ENCODE measurements around the gene MAT2A. TPM values are rescaled to one million over a fixed set of nuclear protein-coding genes. Genes with fewer than 3 reads are reported as not detected.

Gene MAT2A
- total RNA-seq, 2 donors from 2014 or later, result 103 to 134 TPM

- 86% methylated on average over 10 of the region's 10 CpGs for WGBS
- H3K9me3 ChIP-seq, result no peaks in the 10 kb centered on the region
- no peaks in the 10 kb centered on the region for H3K27me3 ChIP-seq (replicated peaks; ENCODE audit: insufficient read depth)
- TF ChIP-seq POLR2A (IDR thresholded peaks at IDR 0.05), result no peak
- TF ChIP-seq CTCF (IDR thresholded peaks at IDR 0.05), result no peak
- TF ChIP-seq POLR2AphosphoS5 (IDR thresholded peaks at IDR 0.05), result no peak
- H3K4me3 ChIP-seq, result no peak overlapping the region
- intact Hi-C loops (cut with DNase I), result no loop called here
- H3K4me1 ChIP-seq (replicated peaks), result no peaks in the 10 kb centered on the region
- DNase-seq (ENCODE audit: low spot score), result no peak
- H3K36me3 ChIP-seq, result peaks cover 0 to 17% of the 10 kb centered on the region in 2 donors
- H3K27ac ChIP-seq, result peak overlapping the region; percentile 18 to 26
Observed at GRCh38 chr2:85550486-85550885, 11.5 kb downstream of the MAT2A start.

- Histone ChIP-seq H3K9me3 (no peaks in the 10 kb centered on the region), H3K4me1 (replicated peaks) (no peaks in the 10 kb centered on the region), H3K36me3 (peaks cover 0 to 17% of the 10 kb centered on the region in 2 donors), H3K27me3 (replicated peaks; ENCODE audit: insufficient read depth) (no peaks in the 10 kb centered on the region), H3K27ac (peak overlapping the region in 1 of 2 donors; percentile 4), H3K4me3 (no peak overlapping the region)
- 65% methylated on average over 9 of the region's 9 CpGs for WGBS
- intact Hi-C loops (cut with DNase I), result loop anchor here (2.0 kb wide), 1 partner anchor 131 kb away; no protein-coding TSS in a partner anchor
- DNase-seq (ENCODE audit: low spot score), result peak; percentile 88
- peak; percentile 82 for TF ChIP-seq POLR2AphosphoS5 (IDR thresholded peaks at IDR 0.05)
- peak; percentile 80 to 96 (median 95) for TF ChIP-seq CTCF (IDR thresholded peaks at IDR 0.05)
- no peak for TF ChIP-seq POLR2A (IDR thresholded peaks at IDR 0.05)
Observed at GRCh38 chr2:85551698-85552678, 13.0 kb downstream of the MAT2A start.

- H3K27me3 ChIP-seq (replicated peaks; ENCODE audit: insufficient read depth), result no peaks in the 10 kb centered on the region
- intact Hi-C loops (cut with DNase I), result loop anchor here (2.0 kb wide), 1 partner anchor 132 kb away; no protein-coding TSS in a partner anchor
- no peak overlapping the region for H3K4me3 ChIP-seq
- H3K36me3 ChIP-seq, result peaks cover 0 to 17% of the 10 kb centered on the region in 2 donors
- TF ChIP-seq POLR2A (IDR thresholded peaks at IDR 0.05) (no peak), CTCF (IDR thresholded peaks at IDR 0.05) (no peak), POLR2AphosphoS5 (IDR thresholded peaks at IDR 0.05) (no peak)
- H3K9me3 ChIP-seq, result no peaks in the 10 kb centered on the region
- no peaks in the 10 kb centered on the region for H3K4me1 ChIP-seq (replicated peaks)
- no peak overlapping the region for H3K27ac ChIP-seq
- no peak for DNase-seq (ENCODE audit: low spot score)
- WGBS, result 81% methylated on average over 6 of the region's 6 CpGs
Observed at GRCh38 chr2:85553184-85553583, 14.2 kb downstream of the MAT2A start.

GRCh38 chr2:85554980-85555612, 16.1 kb downstream of the MAT2A start:
- no peak overlapping the region for H3K4me3 ChIP-seq
- 93% methylated on average over 3 of the region's 3 CpGs for WGBS
- H3K9me3 ChIP-seq, result no peaks in the 10 kb centered on the region
- peaks cover 3% of the 10 kb centered on the region for H3K4me1 ChIP-seq (replicated peaks)
- H3K27me3 ChIP-seq (replicated peaks; ENCODE audit: insufficient read depth), result no peaks in the 10 kb centered on the region
- no peak for DNase-seq (ENCODE audit: low spot score)
- H3K27ac ChIP-seq, result no peak overlapping the region
- peaks cover 0 to 17% of the 10 kb centered on the region in 2 donors for H3K36me3 ChIP-seq
- intact Hi-C loops (cut with DNase I), result no loop called here
- no peak for TF ChIP-seq CTCF (IDR thresholded peaks at IDR 0.05)
- TF ChIP-seq POLR2AphosphoS5 (IDR thresholded peaks at IDR 0.05), result no peak
- no peak for TF ChIP-seq POLR2A (IDR thresholded peaks at IDR 0.05)
